HCT116 (cell line): Measurements from ENCODE around the gene SUSD3. TPM values are rescaled to one million over a fixed set of nuclear protein-coding genes. Genes with fewer than 3 reads are reported as not detected.

Source experiments
- ATAC-seq: fragments of 200-7000 bp; cut with Tn5 transposase; 2 replicates; pipeline ENCODE4 v1.9.1; 2020; ENCODE audit warnings: mild to moderate bottlenecking, moderate library complexity
- BruUV-seq: library from RNA; stranded (reverse); fragments of 400-500 nt; replicated peaks from 2 replicates; lab custom pipeline; 2021; lab: Mats Ljungman, UMichigan
- CTCF ChIA-PET: fragments of 300-600 bp; sonication (Branson Sonifier 250); formaldehyde crosslinking; loops from one replicate; lab custom pipeline; 2021; ENCODE audit warnings: antibody characterized with exemption; lab: Charles Lee
- POLR2A ChIA-PET: fragments of 300-600, 350-600 bp; sonication (Branson Sonifier 250); formaldehyde crosslinking; loops from one replicate; lab custom pipeline; 2021; ENCODE audit warnings: antibody characterized with exemption; lab: Charles Lee
- RAD21 ChIA-PET, 2 experiments: fragments of 300-600 bp; sonication (Branson Sonifier 250); formaldehyde crosslinking; loops; one replicate each; lab custom pipeline; 2023; ENCODE audit warnings: low total read pairs in 2 of 2; ENCODE audit not compliant: uncharacterized antibody in 2 of 2, unreplicated experiment in 2 of 2, low non-redundant PET in 1 of 2; lab: Charles Lee
- DNase-seq: peaks from one replicate; pipeline ENCODE4 v3.0.0-alpha.2; 2010; ENCODE audit warnings: low read depth, low spot score
- H2AFZ ChIP-seq: fragments of 200-600 bp; shearing (Covaris generic), sonication (generic); 2 replicates; pipeline ENCODE4 v1.6.1; 2017; ENCODE audit warnings: low read depth, mixed run types, mixed read lengths, antibody characterized with exemption, low read length; ENCODE audit not compliant: poor library complexity, severe bottlenecking
- H3K27ac ChIP-seq: 2 replicates; pipeline ENCODE4 v1.5.1; 2012; ENCODE audit warnings: low read depth, low read length
- H3K27me3 ChIP-seq: fragments of 200-600 bp; sonication (generic); 2 replicates; pipeline ENCODE4 v1.6.1; 2016; ENCODE audit warnings: mixed run types, low read length, mixed read lengths; ENCODE audit not compliant: insufficient read depth
- H3K36me3 ChIP-seq, 2 experiments: fragments of 200-500 bp in 1 of 2; fragments of 200-600 bp in 1 of 2; sonication (Bioruptor generic) in 1 of 2; sonication (generic) in 1 of 2; 2 replicates each; pipeline versions ENCODE4 v1.5.1 to v1.6.1; 2014 to 2016; ENCODE audit warnings: low read length in 2 of 2, inconsistent platforms in 1 of 2, mixed read lengths in 1 of 2, mixed run types in 1 of 2; ENCODE audit not compliant: insufficient read depth in 2 of 2, control insufficient read depth in 1 of 2
- H3K4me1 ChIP-seq, 2 experiments: fragments of 200-600 bp in 1 of 2; sonication (generic) in 1 of 2; 2 replicates each; pipeline versions ENCODE4 v1.5.1 to v1.6.1; 2012 to 2017; ENCODE audit warnings: low read length in 2 of 2, inconsistent platforms in 1 of 2, mild to moderate bottlenecking in 1 of 2, mixed read lengths in 1 of 2, mixed run types in 1 of 2, moderate library complexity in 1 of 2; ENCODE audit not compliant: insufficient read depth in 2 of 2, control insufficient read depth in 1 of 2
- H3K4me2 ChIP-seq: fragments of 200-600 bp; sonication (generic); 2 replicates; pipeline ENCODE4 v1.6.1; 2017; ENCODE audit warnings: mixed run types, low read length, mixed read lengths
- H3K4me3 ChIP-seq, 2 experiments: fragments of 200-600 bp in 1 of 2; sonication (generic) in 1 of 2; replicated peaks in 1 of 2; 2 replicates each; pipeline ENCODE4 v1.5.1; 2011 to 2016; ENCODE audit warnings: low read length in 2 of 2, control low read depth in 1 of 2, low read depth in 1 of 2, mild to moderate bottlenecking in 1 of 2, mixed read lengths in 1 of 2, mixed run types in 1 of 2
- H3K79me2 ChIP-seq: fragments of 200-600 bp; sonication (generic); 2 replicates; pipeline ENCODE4 v1.6.1; 2017; ENCODE audit warnings: mild to moderate bottlenecking, mixed run types, low read length, moderate library complexity, mixed read lengths; ENCODE audit not compliant: insufficient read depth
- H3K9ac ChIP-seq: fragments of 200-600 bp; sonication (generic); 2 replicates; pipeline ENCODE4 v1.6.1; 2016; ENCODE audit warnings: low read length, mixed read lengths
- H3K9me2 ChIP-seq: fragments of 200-600 bp; sonication (generic), shearing (Covaris generic); 2 replicates; pipeline ENCODE4 v1.6.1; 2017; ENCODE audit warnings: mixed run types, mild to moderate bottlenecking, moderate library complexity; ENCODE audit not compliant: insufficient read depth
- H3K9me3 ChIP-seq, 2 experiments: fragments of 200-500 bp in 1 of 2; fragments of 200-600 bp in 1 of 2; sonication (Bioruptor generic) in 1 of 2; sonication (generic) in 1 of 2; 2 replicates each; pipeline ENCODE4 v1.6.1; 2014 to 2017; ENCODE audit warnings: low read length in 2 of 2, mixed read lengths in 2 of 2, inconsistent platforms in 1 of 2, low read depth in 1 of 2, mild to moderate bottlenecking in 1 of 2, mixed run types in 1 of 2, moderate library complexity in 1 of 2; ENCODE audit not compliant: control insufficient read depth in 1 of 2, insufficient read depth in 1 of 2
- H4K20me1 ChIP-seq: fragments of 200-600 bp; sonication (generic), shearing (Covaris generic); 2 replicates; pipeline ENCODE4 v1.6.1; 2017; ENCODE audit warnings: mixed run types, mild to moderate bottlenecking, moderate library complexity; ENCODE audit not compliant: insufficient read depth
- ATF3 ChIP-seq: IDR thresholded peaks from 2 replicates; pipeline ENCODE4 v1.6.1; 2012
- CTCF ChIP-seq, 3 experiments: fragments of 200-600 bp in 1 of 3; sonication (generic) in 1 of 3; IDR thresholded peaks in 2 of 3; conservative IDR thresholded peaks in 1 of 3; 2 replicates each; pipeline ENCODE4 v1.5.1; 2012 to 2017; ENCODE audit warnings: low read depth in 2 of 3, low read length in 2 of 3, antibody characterized with exemption in 1 of 3, borderline replicate concordance in 1 of 3, control low read depth in 1 of 3, mild to moderate bottlenecking in 1 of 3, mixed read lengths in 1 of 3, mixed run types in 1 of 3, moderate library complexity in 1 of 3; ENCODE audit not compliant: insufficient read depth in 1 of 3
- ELF1 ChIP-seq: IDR thresholded peaks from 2 replicates; pipeline ENCODE4 v1.6.1; 2012; ENCODE audit warnings: low read depth, borderline replicate concordance
- EZH2phosphoT487 ChIP-seq: fragments of 200-600 bp; IDR thresholded peaks from 2 replicates; pipeline ENCODE4 v1.6.1; 2018; ENCODE audit warnings: antibody characterized with exemption, borderline replicate concordance
- MAX ChIP-seq: IDR thresholded peaks from 2 replicates; pipeline ENCODE4 v1.6.1; 2012
- RAD21 ChIP-seq: IDR thresholded peaks from 2 replicates; pipeline ENCODE4 v1.6.1; 2012; ENCODE audit warnings: low read depth, mild to moderate bottlenecking
- SIN3A ChIP-seq: IDR thresholded peaks from 2 replicates; pipeline ENCODE4 v1.6.1; 2012; ENCODE audit warnings: low read depth
- TCF7L2 ChIP-seq: IDR thresholded peaks from 2 replicates; pipeline ENCODE4 v1.7.0; 2011; ENCODE audit warnings: borderline replicate concordance, inconsistent platforms; ENCODE audit not compliant: insufficient read depth, insufficient read length; ENCODE audit errors: extremely low read depth
- YY1 ChIP-seq: IDR thresholded peaks from 2 replicates; pipeline ENCODE4 v1.6.1; 2011; ENCODE audit warnings: low read length, low read depth, moderate library complexity, mild to moderate bottlenecking; ENCODE audit not compliant: insufficient replicate concordance; ENCODE audit errors: extremely low read depth
- intact Hi-C: fragments of 100-400 bp; cut with micrococcal nuclease; formaldehyde crosslinking; loops from 2 replicates; pipeline ENCODE4 v1.10.0; 2022
- total RNA-seq: library from RNA; stranded (reverse); gene quantifications from one replicate; pipeline ENCODE4 v1.2.1, GENCODE V29; 2021; ENCODE audit not compliant: unreplicated experiment

Gene SUSD3
- total RNA-seq, 1 experiment from 2014 or later = 11.3 TPM

GRCh38 chr9:93114984-93115335 is 56.5 kb downstream of the SUSD3 start:
- intact Hi-C loops = no loop called here
- H3K4me2 ChIP-seq = no peak overlapping the region
- ChIA-PET CTCF (interaction anchor here (0.6 kb wide), 1 partner anchor 1053 kb away, joined by 3 read pairs; no protein-coding TSS in a partner anchor), RAD21 (no interaction called here), POLR2A (no interaction called here)
- ATAC-seq (no peak), DNase-seq (no peak)
- H3K27ac ChIP-seq = no peak overlapping the region
- H3K4me1 ChIP-seq = peaks cover 7 to 16% of the 10 kb centered on the region in 2 experiments
- no peaks in the 10 kb centered on the region for H3K79me2 ChIP-seq
- no TSS peak for BruUV-seq
- no peaks in the 10 kb centered on the region for H3K27me3 ChIP-seq
- no peaks in the 10 kb centered on the region for H3K9me3 ChIP-seq
- H2AFZ ChIP-seq = no peak overlapping the region
- H3K9me2 ChIP-seq = no peaks in the 10 kb centered on the region
- no peak for TF ChIP-seq YY1
- TF ChIP-seq ELF1 = no peak
- TF ChIP-seq SIN3A = no peak
- no peak for TF ChIP-seq RAD21
- TF ChIP-seq EZH2phosphoT487 = no peak
- no peak overlapping the region for H3K4me3 ChIP-seq
- H3K9ac ChIP-seq = no peak overlapping the region
- no peaks in the 10 kb centered on the region for H4K20me1 ChIP-seq
- H3K36me3 ChIP-seq = peaks cover 0 to 3% of the 10 kb centered on the region in 2 experiments; a peak in 3 of 4 replicates

GRCh38 chr9:93115486-93116071 is 57.1 kb downstream of the SUSD3 start:
- RAD21 ChIA-PET = no interaction called here
- CTCF ChIA-PET = no interaction called here

More at GRCh38 chr9:93115486-93116071, 57.1 kb downstream of the SUSD3 start:
- no TSS peak for BruUV-seq
- Histone ChIP-seq H3K79me2 (no peaks in the 10 kb centered on the region), H3K27ac (no peak overlapping the region), H3K4me3 (no peak overlapping the region), H3K9ac (no peak overlapping the region), H3K4me1 (peaks cover 13 to 22% of the 10 kb centered on the region in 2 experiments), H3K9me3 (no peaks in the 10 kb centered on the region), H4K20me1 (no peaks in the 10 kb centered on the region), H3K9me2 (no peaks in the 10 kb centered on the region), H3K4me2 (no peak overlapping the region), H3K36me3 (peaks cover 0 to 3% of the 10 kb centered on the region in 2 experiments; a peak in 3 of 4 replicates), H2AFZ (no peak overlapping the region), H3K27me3 (no peaks in the 10 kb centered on the region)
- intact Hi-C loops = no loop called here
- no peak for ATAC-seq
- TF ChIP-seq MAX (no peak), SIN3A (no peak), CTCF (IDR thresholded peaks at IDR 0.05 in 2 of 3, conservative IDR thresholded peaks at IDR 0.05 in 1 of 3; ENCODE audit: borderline replicate concordance in 1 of 3, insufficient read depth in 1 of 3, low read depth in 2 of 3, low read length in 2 of 3) (no peak), TCF7L2 (no peak), ATF3 (no peak)
- POLR2A ChIA-PET = no interaction called here
- no peak for DNase-seq
